SK-N-SH treated with all-trans-retinoic acid at 6 μM for 48 hours (cell line): Measurements from ENCODE around the gene IFI27.

Experiments
- ATAC-seq: fragments of 200-7000 bp; cut with Tn5 transposase; 3 replicates; pipeline ENCODE4 v1.9.1; 2020; ENCODE audit warnings: mild to moderate bottlenecking, moderate library complexity
- ARNTL ChIP-seq: fragments of 450-650 bp; formaldehyde crosslinking; IDR thresholded peaks from 2 replicates; pipeline ENCODE4 v1.5.0; 2020; ENCODE audit warnings: low read depth, mild to moderate bottlenecking, moderate library complexity, borderline replicate concordance
- BACH2 ChIP-seq: fragments of 250-450 bp; sonication (Bioruptor Pico); IDR thresholded peaks from 2 replicates; pipeline ENCODE4 v1.9.0; 2021; ENCODE audit warnings: mild to moderate bottlenecking, borderline replicate concordance
- CSDC2 ChIP-seq: fragments of 250-450 bp; sonication (Bioruptor Pico); IDR thresholded peaks from 2 replicates; pipeline ENCODE4 v1.5.0; 2020; ENCODE audit warnings: mild to moderate bottlenecking, moderate library complexity
- ESRRG ChIP-seq: fragments of 250-450 bp; sonication (Bioruptor Pico); IDR thresholded peaks from 2 replicates; pipeline ENCODE4 v1.6.1; 2021; ENCODE audit warnings: mild to moderate bottlenecking
- GLIS3 ChIP-seq: fragments of 250-450 bp; sonication (Bioruptor Pico); IDR thresholded peaks from 2 replicates; pipeline ENCODE4 v1.5.0; 2020; ENCODE audit warnings: mild to moderate bottlenecking, moderate library complexity
- ISL1 ChIP-seq: fragments of 250-450 bp; sonication (Bioruptor Pico); IDR thresholded peaks from 2 replicates; pipeline ENCODE4 v2.1.2; 2022; ENCODE audit warnings: mild to moderate bottlenecking, moderate library complexity
- OSR1 ChIP-seq: fragments of 250-450 bp; sonication (Bioruptor Pico); IDR thresholded peaks from 2 replicates; pipeline ENCODE4 v1.8.0; 2022; ENCODE audit warnings: moderate library complexity, mild to moderate bottlenecking, inconsistent platforms
- PPARA ChIP-seq: fragments of 250-450 bp; sonication (Bioruptor Pico); IDR thresholded peaks from 2 replicates; pipeline ENCODE4 v1.5.0; 2020; ENCODE audit warnings: mild to moderate bottlenecking, borderline replicate concordance
- RARB ChIP-seq: fragments of 250-450 bp; sonication (Bioruptor Pico); IDR thresholded peaks from 2 replicates; pipeline ENCODE4 v1.8.0; 2021; ENCODE audit warnings: mild to moderate bottlenecking, moderate library complexity
- SNAI2 ChIP-seq: fragments of 250-450 bp; sonication (Bioruptor Pico); IDR thresholded peaks from 2 replicates; pipeline ENCODE4 v1.5.0; 2020; ENCODE audit warnings: mild to moderate bottlenecking, moderate library complexity
- TOX ChIP-seq: fragments of 250-450 bp; sonication (Bioruptor Pico); IDR thresholded peaks from 2 replicates; pipeline ENCODE4 v1.8.0; 2021; ENCODE audit warnings: mild to moderate bottlenecking, moderate library complexity, borderline replicate concordance
- ZC3H10 ChIP-seq: fragments of 250-450 bp; sonication (Bioruptor Pico); IDR thresholded peaks from 2 replicates; pipeline ENCODE4 v1.5.1; 2021; ENCODE audit warnings: mild to moderate bottlenecking, moderate library complexity
- ZFP3 ChIP-seq: fragments of 250-450 bp; sonication (Bioruptor Pico); IDR thresholded peaks from 2 replicates; pipeline ENCODE4 v1.5.0; 2020; ENCODE audit warnings: mild to moderate bottlenecking, moderate library complexity
- ZFP30 ChIP-seq: fragments of 450-650 bp; formaldehyde crosslinking; IDR thresholded peaks from 2 replicates; pipeline ENCODE4 v1.5.0; 2022; ENCODE audit warnings: mild to moderate bottlenecking, moderate library complexity
- ZNF565 ChIP-seq: fragments of 450-650 bp; formaldehyde crosslinking; conservative IDR thresholded peaks from 2 replicates; pipeline ENCODE4 v1.5.0; 2020; ENCODE audit warnings: low read depth, mild to moderate bottlenecking, moderate library complexity
- ZNF70 ChIP-seq: fragments of 450-650 bp; formaldehyde crosslinking; IDR thresholded peaks from 2 replicates; pipeline ENCODE4 v1.5.0; 2020; ENCODE audit warnings: mild to moderate bottlenecking, moderate library complexity
- ZNF8 ChIP-seq: fragments of 450-650 bp; formaldehyde crosslinking; IDR thresholded peaks from 2 replicates; pipeline ENCODE4 v1.5.0; 2020; ENCODE audit warnings: mild to moderate bottlenecking, moderate library complexity
- TF ChIP-seq, protein P1 (sequence below): fragments of 250-450 bp; sonication (Bioruptor Pico); IDR thresholded peaks from 2 replicates; pipeline ENCODE4 v1.5.0; 2020; ENCODE audit warnings: mild to moderate bottlenecking, moderate library complexity
- TF ChIP-seq, protein P2 (sequence below): fragments of 250-450 bp; sonication (Bioruptor Pico); IDR thresholded peaks from 2 replicates; pipeline ENCODE4 v1.8.0; 2021; ENCODE audit warnings: low read depth, mild to moderate bottlenecking, moderate library complexity, borderline replicate concordance
- TF ChIP-seq, protein P3 (sequence below): fragments of 250-450 bp; sonication (Bioruptor Pico); IDR thresholded peaks from 2 replicates; pipeline ENCODE4 v1.5.1; 2020; ENCODE audit warnings: low read depth, mild to moderate bottlenecking, moderate library complexity
- TF ChIP-seq, protein P4 (sequence below): fragments of 250-450 bp; sonication (Bioruptor Pico); IDR thresholded peaks from 2 replicates; pipeline ENCODE4 v1.5.1; 2021; ENCODE audit warnings: mild to moderate bottlenecking, moderate library complexity
- TF ChIP-seq, protein P5 (sequence below): fragments of 250-450 bp; sonication (Bioruptor Pico); IDR thresholded peaks from 2 replicates; pipeline ENCODE4 v1.8.0; 2020; ENCODE audit warnings: mild to moderate bottlenecking, moderate library complexity, borderline replicate concordance

IFI27 gene

DNA sequence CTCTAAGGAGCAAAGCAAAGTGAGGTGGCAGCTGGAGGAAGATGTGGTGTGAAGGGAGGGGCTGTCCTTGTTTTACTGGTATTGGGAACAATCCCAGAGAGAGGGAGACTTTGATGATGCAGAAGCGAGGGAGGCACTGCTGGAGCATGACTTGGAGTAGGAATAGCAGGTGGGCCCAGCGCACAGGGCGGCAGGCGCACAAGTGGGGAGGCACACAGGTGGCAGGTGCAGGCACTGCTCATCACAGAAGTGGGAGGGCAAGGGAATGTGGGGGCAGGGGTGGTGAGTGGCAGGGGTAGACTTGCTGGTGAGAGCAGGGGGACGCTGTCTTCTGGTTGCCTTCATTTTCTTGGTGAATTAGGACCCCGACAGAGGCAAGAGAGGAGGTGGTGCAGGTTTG lies 11.5 kb upstream of the IFI27 start:
- no peak for ATAC-seq
- TF ChIP-seq, protein P1, sequence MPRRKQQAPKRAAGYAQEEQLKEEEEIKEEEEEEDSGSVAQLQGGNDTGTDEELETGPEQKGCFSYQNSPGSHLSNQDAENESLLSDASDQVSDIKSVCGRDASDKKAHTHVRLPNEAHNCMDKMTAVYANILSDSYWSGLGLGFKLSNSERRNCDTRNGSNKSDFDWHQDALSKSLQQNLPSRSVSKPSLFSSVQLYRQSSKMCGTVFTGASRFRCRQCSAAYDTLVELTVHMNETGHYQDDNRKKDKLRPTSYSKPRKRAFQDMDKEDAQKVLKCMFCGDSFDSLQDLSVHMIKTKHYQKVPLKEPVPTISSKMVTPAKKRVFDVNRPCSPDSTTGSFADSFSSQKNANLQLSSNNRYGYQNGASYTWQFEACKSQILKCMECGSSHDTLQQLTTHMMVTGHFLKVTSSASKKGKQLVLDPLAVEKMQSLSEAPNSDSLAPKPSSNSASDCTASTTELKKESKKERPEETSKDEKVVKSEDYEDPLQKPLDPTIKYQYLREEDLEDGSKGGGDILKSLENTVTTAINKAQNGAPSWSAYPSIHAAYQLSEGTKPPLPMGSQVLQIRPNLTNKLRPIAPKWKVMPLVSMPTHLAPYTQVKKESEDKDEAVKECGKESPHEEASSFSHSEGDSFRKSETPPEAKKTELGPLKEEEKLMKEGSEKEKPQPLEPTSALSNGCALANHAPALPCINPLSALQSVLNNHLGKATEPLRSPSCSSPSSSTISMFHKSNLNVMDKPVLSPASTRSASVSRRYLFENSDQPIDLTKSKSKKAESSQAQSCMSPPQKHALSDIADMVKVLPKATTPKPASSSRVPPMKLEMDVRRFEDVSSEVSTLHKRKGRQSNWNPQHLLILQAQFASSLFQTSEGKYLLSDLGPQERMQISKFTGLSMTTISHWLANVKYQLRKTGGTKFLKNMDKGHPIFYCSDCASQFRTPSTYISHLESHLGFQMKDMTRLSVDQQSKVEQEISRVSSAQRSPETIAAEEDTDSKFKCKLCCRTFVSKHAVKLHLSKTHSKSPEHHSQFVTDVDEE (CRISPR knock-in tag), result no peak
- TF ChIP-seq ZNF565 (CRISPR knock-in tag) (no peak), SNAI2 (CRISPR knock-in tag) (no peak), BACH2 (CRISPR knock-in tag) (no peak), CSDC2 (no peak), PPARA (CRISPR knock-in tag) (no peak), ZC3H10 (CRISPR knock-in tag) (no peak), ISL1 (CRISPR knock-in tag) (no peak), ZNF70 (CRISPR knock-in tag) (no peak), ESRRG (CRISPR knock-in tag) (no peak), RARB (CRISPR knock-in tag) (no peak)
- TF ChIP-seq, protein P2, sequence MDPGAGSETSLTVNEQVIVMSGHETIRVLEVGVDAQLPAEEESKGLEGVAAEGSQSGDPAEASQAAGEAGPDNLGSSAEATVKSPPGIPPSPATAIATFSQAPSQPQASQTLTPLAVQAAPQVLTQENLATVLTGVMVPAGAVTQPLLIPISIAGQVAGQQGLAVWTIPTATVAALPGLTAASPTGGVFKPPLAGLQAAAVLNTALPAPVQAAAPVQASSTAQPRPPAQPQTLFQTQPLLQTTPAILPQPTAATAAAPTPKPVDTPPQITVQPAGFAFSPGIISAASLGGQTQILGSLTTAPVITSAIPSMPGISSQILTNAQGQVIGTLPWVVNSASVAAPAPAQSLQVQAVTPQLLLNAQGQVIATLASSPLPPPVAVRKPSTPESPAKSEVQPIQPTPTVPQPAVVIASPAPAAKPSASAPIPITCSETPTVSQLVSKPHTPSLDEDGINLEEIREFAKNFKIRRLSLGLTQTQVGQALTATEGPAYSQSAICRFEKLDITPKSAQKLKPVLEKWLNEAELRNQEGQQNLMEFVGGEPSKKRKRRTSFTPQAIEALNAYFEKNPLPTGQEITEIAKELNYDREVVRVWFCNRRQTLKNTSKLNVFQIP (CRISPR knock-in tag), result no peak
- TF ChIP-seq, protein P3, sequence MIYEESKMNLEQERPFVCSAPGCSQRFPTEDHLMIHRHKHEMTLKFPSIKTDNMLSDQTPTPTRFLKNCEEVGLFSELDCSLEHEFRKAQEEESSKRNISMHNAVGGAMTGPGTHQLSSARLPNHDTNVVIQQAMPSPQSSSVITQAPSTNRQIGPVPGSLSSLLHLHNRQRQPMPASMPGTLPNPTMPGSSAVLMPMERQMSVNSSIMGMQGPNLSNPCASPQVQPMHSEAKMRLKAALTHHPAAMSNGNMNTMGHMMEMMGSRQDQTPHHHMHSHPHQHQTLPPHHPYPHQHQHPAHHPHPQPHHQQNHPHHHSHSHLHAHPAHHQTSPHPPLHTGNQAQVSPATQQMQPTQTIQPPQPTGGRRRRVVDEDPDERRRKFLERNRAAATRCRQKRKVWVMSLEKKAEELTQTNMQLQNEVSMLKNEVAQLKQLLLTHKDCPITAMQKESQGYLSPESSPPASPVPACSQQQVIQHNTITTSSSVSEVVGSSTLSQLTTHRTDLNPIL, result no peak
- TF ChIP-seq, protein P4, sequence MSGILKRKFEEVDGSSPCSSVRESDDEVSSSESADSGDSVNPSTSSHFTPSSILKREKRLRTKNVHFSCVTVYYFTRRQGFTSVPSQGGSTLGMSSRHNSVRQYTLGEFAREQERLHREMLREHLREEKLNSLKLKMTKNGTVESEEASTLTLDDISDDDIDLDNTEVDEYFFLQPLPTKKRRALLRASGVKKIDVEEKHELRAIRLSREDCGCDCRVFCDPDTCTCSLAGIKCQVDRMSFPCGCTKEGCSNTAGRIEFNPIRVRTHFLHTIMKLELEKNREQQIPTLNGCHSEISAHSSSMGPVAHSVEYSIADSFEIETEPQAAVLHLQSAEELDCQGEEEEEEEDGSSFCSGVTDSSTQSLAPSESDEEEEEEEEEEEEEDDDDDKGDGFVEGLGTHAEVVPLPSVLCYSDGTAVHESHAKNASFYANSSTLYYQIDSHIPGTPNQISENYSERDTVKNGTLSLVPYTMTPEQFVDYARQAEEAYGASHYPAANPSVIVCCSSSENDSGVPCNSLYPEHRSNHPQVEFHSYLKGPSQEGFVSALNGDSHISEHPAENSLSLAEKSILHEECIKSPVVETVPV, result no peak

DNA sequence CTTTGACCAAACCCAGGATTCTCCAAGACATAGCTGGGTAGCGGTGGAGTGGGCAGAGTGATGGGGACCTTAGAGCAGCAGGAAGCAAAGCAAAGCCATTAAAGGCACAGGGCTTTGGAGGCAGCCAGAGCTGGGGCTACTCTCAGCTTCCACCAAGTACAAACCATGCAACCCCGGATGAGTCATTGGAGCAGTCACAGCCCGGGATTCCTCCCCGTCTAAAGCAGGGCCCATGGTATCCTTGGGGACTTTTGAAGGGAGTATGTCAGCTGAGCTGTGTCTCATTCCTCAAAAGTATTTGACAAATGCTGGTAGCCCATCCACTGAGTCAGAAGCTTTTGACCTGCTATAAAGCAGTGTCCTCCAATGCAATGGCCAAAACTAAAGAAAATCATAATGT lies 9.7 kb upstream of the IFI27 start:
- TF ChIP-seq, protein P5, sequence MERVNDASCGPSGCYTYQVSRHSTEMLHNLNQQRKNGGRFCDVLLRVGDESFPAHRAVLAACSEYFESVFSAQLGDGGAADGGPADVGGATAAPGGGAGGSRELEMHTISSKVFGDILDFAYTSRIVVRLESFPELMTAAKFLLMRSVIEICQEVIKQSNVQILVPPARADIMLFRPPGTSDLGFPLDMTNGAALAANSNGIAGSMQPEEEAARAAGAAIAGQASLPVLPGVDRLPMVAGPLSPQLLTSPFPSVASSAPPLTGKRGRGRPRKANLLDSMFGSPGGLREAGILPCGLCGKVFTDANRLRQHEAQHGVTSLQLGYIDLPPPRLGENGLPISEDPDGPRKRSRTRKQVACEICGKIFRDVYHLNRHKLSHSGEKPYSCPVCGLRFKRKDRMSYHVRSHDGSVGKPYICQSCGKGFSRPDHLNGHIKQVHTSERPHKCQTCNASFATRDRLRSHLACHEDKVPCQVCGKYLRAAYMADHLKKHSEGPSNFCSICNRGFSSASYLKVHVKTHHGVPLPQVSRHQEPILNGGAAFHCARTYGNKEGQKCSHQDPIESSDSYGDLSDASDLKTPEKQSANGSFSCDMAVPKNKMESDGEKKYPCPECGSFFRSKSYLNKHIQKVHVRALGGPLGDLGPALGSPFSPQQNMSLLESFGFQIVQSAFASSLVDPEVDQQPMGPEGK (CRISPR knock-in tag), result no peak
- no peak for TF ChIP-seq ZFP30 (CRISPR knock-in tag)
- no peak for TF ChIP-seq ISL1 (CRISPR knock-in tag)
- TF ChIP-seq, protein P2 (CRISPR knock-in tag), result no peak
- TF ChIP-seq, protein P3, result no peak
- no peak for TF ChIP-seq PPARA (CRISPR knock-in tag)
- no peak for TF ChIP-seq ZC3H10 (CRISPR knock-in tag)
- TF ChIP-seq ZNF8 (CRISPR knock-in tag), result no peak
- TF ChIP-seq, protein P4, result no peak
- TF ChIP-seq ZNF70 (CRISPR knock-in tag), result no peak
- TF ChIP-seq GLIS3, result no peak
- TF ChIP-seq, protein P1 (CRISPR knock-in tag), result no peak
- TF ChIP-seq CSDC2, result no peak
- no peak for TF ChIP-seq SNAI2 (CRISPR knock-in tag)
- TF ChIP-seq ESRRG (CRISPR knock-in tag), result no peak
- TF ChIP-seq OSR1, result no peak
- TF ChIP-seq ARNTL (CRISPR knock-in tag), result no peak
- no peak for TF ChIP-seq ZFP3 (CRISPR knock-in tag)
- TF ChIP-seq TOX (CRISPR knock-in tag), result no peak
- ATAC-seq, result peak; percentile 96
